CMK (cell line): Measurements from ENCODE around the gene CSNK1E.
"Not testable (repeated sequence)": the region's sequence is repeated elsewhere in the genome, so short reads cannot be mapped to it uniquely, and the experiment has no call there.

ENCODE experiments used
- DNase-seq: peaks from one replicate; pipeline ENCODE4 v3.0.0-alpha.2; 2010; ENCODE audit warnings: low read depth

Gene CSNK1E

DNA sequence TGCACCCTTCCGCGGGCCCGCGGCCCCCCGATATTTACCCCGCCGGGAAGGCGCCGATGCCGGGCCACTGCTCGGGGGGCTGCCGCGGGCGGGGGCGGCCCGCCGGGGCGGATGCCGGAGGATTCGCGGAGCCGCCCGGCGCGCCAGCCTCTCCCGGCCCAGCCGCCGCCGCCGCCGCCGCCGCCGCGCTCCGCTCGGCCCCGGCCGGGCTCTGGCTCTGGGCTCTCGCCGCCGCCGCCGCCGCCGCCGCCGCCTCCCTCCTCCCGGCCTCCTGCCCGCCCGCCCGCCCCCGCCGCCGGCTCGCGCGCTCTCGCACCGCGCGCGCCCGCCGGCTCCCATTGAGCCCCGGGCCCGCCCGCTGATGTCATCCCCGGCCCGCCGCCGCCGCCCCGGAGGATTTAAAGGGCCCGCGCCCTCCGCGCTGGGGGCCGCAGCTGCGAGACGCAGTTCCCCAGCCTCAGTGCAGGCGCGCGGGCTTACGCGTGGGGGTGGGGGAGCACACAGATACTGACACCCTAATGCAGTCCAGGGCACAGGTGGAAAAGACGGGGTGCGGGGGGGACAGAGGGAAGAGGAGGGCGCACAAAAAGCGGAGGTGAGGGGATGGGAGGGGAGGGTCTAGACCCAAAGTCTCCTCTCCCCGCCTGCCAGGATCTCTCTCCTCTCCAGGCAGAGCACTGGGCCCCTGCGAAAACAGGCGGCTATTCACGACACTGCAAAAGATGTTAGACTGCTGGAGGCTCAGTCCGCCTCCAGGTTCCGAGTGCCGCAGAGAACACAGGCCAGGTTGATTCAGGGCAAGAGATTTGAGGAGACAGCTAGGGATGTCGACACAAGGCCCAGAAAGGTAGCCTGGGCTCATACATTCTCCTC is at the start of gene CSNK1E:
TSS of gene CSNK1E (minus strand) at position 312 of the 873 bp plus-strand sequence. CDS start 3,276 bp downstream, outside the sequence.
- no peak for DNase-seq

DNA sequence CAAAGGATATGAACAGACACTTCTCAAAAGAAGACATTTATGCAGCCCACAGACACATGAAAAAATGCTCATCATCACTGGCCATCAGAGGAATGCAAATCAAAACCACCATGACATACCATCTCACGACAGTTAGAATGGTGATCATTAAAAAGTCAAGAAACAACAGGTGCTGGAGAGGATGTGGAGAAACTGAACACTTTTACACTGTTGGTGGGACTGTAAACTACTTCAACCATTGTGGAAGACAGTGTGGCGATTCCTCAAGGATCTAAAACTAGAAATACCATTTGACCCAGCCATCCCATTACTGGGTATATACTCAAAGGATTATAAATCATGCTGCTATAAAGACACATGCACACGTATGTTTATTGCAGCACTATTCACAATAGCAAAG is 48.6 kb upstream of the CSNK1E start:
- not testable (repeated sequence) for DNase-seq

- not testable (repeated sequence) for DNase-seq
Observed at GRCh38 chr22:38365174-38365573, 47.9 kb upstream of the CSNK1E start.

- not testable (repeated sequence) for DNase-seq
Observed at GRCh38 chr22:38360560-38360959, 43.3 kb upstream of the CSNK1E start.

GRCh38 chr22:38359817-38360216 is 42.6 kb upstream of the CSNK1E start:
- not testable (repeated sequence) for DNase-seq

DNA sequence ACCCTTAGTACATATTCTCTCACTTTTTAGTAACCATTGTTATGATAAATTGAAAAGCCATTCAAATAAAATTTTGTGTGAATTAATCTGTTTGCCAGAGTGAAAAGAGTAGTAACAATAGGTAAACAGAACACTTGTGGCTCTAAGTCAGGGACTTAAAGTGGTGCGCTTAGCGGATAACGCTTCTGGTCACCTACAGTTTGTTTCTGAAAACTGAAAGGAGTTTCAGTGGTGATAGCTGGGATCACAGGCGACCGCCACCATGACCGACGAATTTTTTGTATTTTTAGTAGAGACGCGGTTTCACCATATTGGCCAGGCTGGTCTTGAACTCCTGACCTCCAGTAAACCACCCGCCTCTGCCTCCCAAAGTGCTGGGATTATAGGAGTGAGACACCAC is 40.7 kb upstream of the CSNK1E start:
- not testable (repeated sequence) for DNase-seq

GRCh38 chr22:38355275-38355674 is 38.0 kb upstream of the CSNK1E start:
- DNase-seq = no peak

- no peak for DNase-seq
Observed at GRCh38 chr22:38353701-38354100, 36.5 kb upstream of the CSNK1E start.

DNA sequence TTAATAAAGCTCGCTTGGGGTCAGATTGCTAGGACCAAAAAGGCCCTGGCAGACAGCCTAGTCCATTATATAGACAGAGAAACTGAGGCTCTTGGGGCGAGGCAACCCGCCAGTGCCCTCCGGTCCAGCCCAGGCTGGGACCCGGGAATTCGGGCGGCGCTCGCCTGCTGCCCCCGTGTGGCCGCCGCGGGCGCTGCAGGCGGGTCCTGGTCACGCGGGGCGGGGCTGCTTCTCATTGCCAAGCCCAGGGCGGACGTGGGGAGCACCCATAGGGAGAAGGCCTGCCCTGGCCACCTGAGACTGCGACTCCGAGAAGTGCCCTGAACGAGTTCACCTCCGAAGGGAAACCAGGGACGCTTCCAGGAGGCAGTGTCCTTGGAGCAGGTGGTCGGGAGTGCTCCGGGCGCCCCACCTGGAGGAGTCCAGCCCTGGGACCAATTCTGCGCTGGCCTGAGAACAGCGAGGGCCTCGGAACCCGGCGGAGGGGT is 36.0 kb upstream of the CSNK1E start:
- no peak for DNase-seq

- DNase-seq = no peak
Observed at GRCh38 chr22:38352436-38352835, 35.2 kb upstream of the CSNK1E start.

GRCh38 chr22:38350444-38351359 is 33.5 kb upstream of the CSNK1E start:
- no peak for DNase-seq

GRCh38 chr22:38348751-38349496 is 31.7 kb upstream of the CSNK1E start:
- DNase-seq = no peak

DNA sequence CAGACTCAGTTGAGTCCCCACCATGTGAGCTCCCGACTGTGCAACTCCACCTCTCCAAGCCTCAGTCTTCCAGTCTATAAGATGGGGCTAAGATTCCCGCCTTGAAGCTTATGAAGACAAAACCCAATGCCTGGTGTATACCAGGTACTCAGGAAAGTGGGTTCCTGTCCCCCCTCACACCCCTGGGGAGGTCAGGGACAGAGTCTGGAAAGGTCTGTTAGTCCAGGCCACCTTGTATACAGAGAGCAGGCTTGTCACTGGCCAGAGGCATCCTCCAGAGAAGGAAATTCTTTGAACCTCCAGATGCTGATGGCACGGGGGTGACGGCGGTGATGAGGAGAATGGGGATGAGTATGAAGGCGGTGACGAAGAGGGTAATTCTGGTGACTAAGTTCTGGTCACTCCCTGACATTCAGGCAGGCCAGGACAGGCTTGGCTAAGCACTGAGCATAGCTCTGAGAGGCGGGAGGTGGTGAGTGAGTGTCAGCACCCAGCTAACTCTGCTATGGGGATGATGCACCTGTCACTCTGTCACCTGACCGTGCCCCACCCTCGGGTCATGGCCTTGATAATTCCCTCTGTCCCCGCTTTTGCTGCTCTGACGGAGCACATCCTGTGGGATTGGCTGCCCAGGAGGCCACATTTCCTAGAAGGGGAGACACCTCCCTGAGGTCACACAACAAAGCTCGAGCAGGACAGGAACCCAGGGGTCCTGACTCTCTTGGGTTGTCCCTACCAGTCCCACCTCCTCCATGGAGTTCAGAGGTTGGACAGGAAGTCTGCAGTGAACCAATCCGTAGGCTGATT is 30.9 kb upstream of the CSNK1E start:
- DNase-seq = no peak

GRCh38 chr22:38347181-38347943 is 30.1 kb upstream of the CSNK1E start:
- DNase-seq = no peak

DNA sequence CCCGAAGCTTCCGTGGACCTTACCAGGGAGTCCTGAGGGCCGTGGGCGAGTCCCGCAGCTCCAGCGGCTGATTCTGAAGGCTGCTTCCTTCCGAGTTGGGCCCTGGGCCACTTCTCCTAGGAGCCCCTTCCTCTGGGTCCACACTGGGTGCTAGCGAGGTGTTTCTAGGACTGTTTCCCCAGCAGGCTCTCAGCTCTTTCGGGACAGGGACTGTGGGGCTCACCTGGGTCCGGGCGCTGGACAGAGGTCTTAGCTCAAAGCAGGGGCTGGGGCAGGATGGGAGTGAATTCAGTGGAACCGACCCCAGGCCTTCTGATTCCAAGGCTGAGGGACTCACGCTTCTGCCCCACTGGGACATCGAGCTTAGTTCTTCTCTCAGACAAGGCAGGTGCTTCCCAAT is 29.3 kb upstream of the CSNK1E start:
- DNase-seq = no peak

DNA sequence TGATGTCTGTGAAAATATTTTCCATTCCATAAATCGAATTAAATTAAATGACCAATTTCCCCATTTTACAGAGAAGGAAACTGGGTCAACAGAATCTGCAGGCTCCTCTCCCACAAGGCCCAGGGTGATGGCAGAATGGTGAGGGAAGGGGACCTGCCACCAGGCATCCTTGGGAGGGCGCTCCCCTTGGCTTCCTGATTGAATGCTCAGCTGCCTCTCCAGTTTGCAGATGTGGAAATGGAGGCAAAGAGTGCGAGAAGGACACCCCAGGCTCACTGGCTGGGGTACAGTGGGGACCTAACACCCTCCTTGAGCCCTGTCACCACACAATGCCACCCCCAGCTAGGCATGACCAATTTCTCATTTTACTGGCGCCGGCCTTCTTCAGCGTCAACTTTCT is 28.5 kb upstream of the CSNK1E start:
- no peak for DNase-seq

DNA sequence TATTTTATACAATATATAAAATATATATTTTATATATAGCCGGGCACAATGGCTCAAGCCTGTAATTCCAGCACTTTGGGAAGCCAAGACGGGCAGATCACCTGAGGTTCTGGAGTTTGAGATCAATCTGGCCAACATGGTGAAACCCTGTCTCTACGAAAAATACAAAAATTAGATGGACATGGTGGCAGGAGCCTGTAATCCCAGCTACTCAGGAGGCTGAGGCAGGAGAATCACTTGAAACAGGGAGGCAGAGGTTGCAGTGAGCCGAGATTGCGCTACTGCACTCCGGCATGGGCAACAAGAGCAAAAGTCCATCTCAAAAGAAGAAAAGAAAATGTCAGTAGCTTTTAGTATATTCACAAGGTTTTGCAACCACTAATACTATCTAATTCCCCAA is 22.7 kb upstream of the CSNK1E start:
- not testable (repeated sequence) for DNase-seq

GRCh38 chr22:38338772-38339379 is 21.6 kb upstream of the CSNK1E start:
- no peak for DNase-seq

GRCh38 chr22:38336699-38337098 is 19.5 kb upstream of the CSNK1E start:
- DNase-seq = no peak

- no peak for DNase-seq
Observed at GRCh38 chr22:38335077-38335476, 17.8 kb upstream of the CSNK1E start.
